HG03097 (cell line): ENCODE results near the gene CAB39L.

ENCODE experiments used
- ATAC-seq: cut with Tn5 transposase; IDR thresholded peaks from one replicate; pipeline ENCODE4 v1.9.1; 2021; ENCODE audit not compliant: unreplicated experiment, low FRiP score

Gene CAB39L

DNA sequence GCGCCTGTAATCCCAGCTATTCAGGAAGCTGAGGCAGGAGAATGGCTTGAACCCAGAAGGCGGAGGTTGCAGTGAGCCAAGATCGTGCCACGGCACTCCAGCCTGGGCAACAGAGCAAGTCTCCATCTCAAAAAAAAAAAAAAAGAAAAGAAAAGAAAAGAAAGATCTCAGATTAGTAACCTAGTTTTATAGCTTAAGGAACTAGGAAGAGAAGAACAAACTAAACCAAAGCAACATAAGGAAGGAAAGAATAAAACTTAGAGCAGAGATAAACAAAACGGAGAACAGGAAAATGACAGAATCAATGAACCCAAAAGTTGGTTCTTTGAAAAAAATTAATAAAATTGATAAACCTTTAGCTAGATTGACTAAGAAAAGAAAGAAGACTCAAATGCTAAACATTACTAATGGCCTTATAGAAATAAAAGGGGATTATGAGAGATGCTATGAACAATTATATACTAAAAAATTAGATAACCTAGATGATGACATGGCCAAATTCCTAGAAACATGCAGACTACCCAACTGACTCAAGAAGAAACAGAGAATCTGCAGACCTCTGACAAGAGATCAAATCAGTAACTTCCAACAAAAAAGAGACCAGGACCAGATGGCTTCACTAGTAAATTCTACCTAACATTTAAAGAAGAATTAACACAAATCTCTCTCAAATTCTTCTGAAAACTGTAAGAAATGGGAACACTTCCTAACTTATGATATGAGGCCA is 127.9 kb downstream of the CAB39L start:
- ATAC-seq: no peak

GRCh38 chr13:49315036-49315565 is 128.8 kb downstream of the CAB39L start:
- no peak for ATAC-seq

DNA sequence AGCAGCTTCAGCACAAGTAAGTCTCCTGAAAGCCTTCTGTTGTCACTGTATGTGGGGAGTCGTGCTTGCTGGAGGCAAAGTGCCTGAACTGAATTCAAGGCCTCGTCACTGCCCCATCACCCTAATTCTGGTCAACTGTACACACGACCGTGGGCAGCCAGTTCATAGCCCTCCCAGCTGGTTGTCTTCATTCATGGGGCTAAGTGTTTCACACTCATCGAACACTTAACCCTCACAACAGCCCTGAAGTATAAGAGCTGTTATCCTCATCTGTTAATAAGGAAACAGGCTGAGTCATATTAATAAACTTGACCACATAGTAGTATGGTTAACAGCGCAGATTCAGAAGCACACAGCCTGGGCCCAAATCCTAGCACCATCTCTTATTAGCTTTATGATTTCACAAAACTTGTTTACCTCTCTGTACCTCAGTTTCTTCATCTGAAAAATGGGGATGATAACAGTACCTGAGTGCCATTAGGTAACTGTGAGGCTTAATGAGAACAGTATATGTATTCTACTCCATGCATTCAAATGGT is 129.5 kb downstream of the CAB39L start:
- ATAC-seq: no peak

- ATAC-seq: no peak
These were observed 132.0 kb downstream of the CAB39L start for GRCh38 chr13:49311816-49312215.

GRCh38 chr13:49310251-49310650 is 133.6 kb downstream of the CAB39L start:
- ATAC-seq: no peak

GRCh38 chr13:49308921-49309408 is 134.9 kb downstream of the CAB39L start:
- ATAC-seq: no peak

DNA sequence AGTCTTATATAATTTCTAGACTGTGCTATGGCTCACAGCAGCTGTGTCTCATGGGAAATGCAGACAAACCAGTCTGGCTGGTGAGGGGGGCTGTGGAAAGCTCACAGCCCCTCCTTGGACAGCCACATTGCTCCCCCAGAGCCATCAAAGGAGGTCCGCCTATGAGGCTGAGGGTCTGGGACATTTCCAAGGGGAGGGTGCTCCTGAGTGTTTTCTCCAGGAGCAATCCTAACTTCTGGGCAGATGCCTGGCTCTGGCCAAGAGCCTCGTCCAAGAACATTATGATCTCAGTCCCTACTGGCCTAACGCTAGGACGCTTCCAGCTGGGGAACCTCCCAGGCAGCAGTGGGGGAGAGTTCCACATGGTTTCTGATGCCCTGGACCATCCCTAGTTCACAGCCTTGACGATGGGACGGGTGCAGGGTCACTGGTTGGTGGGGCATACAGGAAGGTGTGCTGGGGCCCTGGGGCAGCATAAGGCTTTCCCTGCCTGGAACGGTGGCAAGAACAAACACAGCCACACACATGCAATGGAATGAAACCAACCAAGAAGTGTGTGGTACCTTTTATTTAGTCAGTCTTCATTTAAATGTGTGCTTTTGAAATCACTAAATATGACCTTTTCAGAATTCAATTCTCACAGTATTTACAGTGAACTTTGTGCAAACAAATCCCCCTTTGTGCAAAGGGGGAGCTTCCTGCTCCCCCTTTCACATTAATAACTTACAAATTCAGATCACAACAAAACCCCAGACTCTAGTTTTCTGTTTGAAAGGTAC is 135.6 kb downstream of the CAB39L start:
- no peak for ATAC-seq

DNA sequence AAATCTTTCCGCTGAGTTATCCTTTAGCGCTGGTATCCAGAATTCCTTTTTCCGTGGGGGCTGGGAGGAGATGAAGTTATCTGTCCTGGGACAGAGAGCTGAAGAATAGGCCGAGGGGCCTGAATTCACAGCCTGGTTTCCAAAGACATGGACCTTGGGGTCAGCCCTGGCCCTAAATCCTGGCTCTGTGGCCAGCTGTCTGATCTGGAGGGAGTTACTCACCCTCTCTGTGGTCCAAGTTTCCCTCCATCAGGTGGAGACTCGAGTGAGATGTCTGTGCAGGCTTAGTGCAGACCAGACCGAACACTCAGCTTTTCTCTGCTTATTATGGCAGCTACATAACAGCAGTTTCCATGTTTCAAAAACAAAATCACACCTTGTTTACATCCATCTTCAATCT is 136.5 kb downstream of the CAB39L start:
- ATAC-seq: no peak

- ATAC-seq: no peak
These were observed 138.0 kb downstream of the CAB39L start for GRCh38 chr13:49305792-49306425.

GRCh38 chr13:49304763-49305700 is 138.8 kb downstream of the CAB39L start:
- no peak for ATAC-seq

GRCh38 chr13:49304356-49304755 is 139.5 kb downstream of the CAB39L start:
- no peak for ATAC-seq

DNA sequence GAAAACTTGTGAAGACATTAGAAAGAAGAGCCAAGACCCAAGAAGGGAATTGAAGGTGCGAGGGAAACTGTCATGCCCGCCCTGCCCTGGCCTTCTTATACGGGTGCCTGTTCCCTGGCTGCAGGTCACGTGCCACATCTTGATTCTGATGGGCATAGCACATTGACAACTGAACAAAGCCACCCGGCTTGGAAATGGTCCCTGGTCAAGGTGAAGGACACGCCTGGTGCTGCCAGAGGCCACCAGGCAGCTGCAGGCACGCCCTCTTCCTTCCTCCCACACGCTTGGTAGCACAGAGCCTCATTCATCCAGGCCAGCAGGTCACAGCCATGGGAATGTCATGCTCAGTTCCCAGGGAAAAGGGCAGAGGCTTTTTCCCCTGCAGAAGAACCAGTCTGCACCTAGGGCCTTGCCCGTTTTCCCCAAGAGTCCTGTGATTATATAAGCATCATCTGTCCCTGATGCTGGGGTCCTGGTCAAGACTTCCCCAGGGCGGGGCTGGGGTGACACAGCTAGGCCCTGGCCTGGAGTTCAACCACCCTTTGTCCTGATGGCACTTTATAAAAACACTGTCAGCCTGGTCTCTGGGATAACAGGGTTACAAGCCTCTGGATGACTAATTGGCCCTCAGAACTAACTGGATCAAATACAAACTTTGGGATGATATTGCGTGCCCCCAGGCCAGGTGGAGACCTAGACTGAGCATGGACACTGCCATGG is 140.2 kb downstream of the CAB39L start:
- no peak for ATAC-seq

DNA sequence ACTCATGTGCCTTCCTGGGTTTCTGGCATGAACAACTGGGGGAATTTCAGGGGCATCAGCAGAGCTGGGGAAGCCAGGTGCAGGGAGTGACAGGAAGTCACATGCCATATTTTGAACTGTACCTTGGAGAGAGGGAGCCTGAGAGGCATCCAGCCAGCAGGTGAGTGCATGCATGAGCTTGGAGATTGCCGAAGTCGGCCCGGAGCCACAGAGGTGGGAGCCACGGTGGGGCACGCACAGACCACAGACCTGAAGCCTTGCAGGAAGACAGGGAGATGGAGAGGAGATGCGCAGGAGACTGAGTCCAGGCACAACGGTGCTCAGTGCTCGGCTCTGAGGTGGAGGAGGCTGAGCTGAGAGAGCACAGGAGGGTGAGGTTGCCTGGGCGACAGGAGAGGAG is 141.0 kb downstream of the CAB39L start:
- ATAC-seq: no peak

DNA sequence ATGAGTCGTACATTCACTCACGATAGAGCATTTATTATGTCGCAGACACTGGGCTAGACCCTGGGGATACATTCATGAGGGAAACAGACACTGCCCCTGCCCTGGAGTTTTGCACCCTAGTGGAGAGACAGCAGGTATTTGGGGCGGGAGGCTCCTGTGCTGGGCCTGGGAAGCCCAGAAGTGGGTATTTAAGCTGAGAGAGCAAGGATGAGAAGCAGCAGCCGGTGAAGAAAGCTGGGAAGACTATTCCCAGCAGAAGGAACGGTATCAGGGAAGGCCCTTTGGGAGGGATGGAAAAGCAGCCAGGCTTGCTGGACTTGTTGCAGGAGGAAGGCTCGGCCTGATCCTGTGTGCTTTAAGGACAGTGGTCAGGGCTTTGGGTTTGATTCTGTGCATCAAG is 141.6 kb downstream of the CAB39L start:
- ATAC-seq: no peak

DNA sequence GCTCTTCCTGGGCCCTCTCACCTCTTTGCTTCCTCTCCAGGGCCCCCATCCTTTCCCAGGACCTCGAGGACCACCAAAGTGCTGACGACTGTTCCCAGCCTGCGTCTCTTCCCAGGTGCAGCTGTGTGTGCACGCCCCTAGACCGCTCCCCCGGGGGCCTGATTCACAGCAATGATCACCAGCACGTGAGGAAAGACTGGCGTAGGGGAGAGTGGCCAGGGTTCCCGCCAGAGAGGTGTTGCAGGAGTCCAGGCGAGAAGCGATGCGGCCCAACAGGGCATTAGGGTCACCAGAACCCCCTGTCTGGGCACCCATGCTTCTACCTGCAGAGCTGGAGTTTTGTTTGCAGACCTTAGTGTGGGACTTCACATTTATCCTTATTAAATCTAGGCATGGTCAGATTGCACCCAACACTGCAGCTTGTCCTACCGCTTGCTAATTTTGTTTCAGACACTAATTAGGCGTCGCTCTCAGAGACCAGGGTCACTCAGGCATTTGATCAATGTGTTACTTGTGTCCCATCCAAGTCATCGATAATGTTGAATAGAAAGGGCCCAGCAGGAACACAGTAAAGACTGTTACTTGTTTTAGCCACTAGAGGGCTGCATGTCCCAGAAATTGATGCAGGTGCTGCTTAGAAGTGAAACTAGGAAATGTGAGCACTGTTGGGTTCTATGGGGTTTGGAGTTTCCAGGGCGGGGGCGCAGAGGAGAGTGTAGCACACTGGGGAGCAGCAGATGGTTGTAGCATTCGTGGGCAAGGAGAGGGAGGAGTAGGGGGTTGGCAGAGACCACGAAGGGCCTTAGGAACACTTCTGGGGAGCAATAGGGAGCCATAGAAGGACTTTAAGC is 142.9 kb downstream of the CAB39L start:
- ATAC-seq: peak; percentile 73

GRCh38 chr13:49300276-49300675 is 143.6 kb downstream of the CAB39L start:
- no peak for ATAC-seq

GRCh38 chr13:49298903-49299605 is 144.8 kb downstream of the CAB39L start:
- no peak for ATAC-seq

DNA sequence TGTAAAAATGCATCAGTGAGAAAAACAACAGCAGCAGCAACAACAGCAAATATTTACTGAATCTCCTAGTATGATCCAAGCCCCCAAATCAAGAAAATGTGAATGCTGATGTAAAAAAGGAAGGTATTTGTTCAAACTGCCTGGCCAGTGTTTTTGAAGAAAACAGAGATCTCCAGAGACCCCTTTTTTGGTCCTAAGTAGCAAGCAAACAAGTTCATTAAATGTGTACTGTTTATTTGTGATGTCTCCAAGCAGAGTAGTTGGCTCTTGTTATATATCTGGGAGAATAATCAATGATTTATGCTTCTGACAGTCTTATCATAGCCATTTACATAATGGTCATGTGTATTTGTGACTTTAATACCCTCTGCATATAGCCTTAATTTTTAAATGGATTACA is 145.4 kb downstream of the CAB39L start:
- ATAC-seq: no peak
